Right renal pelvis (tissue), 4 donors: ENCODE data around the gene DCPS. TPM values are rescaled to one million over a fixed set of nuclear protein-coding genes. Genes with fewer than 3 reads are reported as not detected.
A peak's percentile ranks its signal among the peaks of the same experiment; 100 is the strongest.
"Not testable (repeated sequence)": the region's sequence is repeated elsewhere in the genome, so short reads cannot be mapped to it uniquely, and the experiment has no call there.

Experiments used
- DNase-seq, 4 donors: peaks; one replicate each; pipeline ENCODE4 v3.0.0-alpha.2; 2013; ENCODE audit warnings: low read depth in 4 of 4, low spot score in 3 of 4, missing footprints in 1 of 4
- polyA plus RNA-seq, 4 donors: library from polyadenylated mRNA; unstranded; fragments of 120-200 nt; gene quantifications; one replicate each; pipeline ENCODE4 v1.2.1, GENCODE V29; 2013; ENCODE audit not compliant: insufficient read length in 4 of 4

Gene DCPS
- polyA plus RNA-seq, 4 donors = 14.8 to 17.7 (median 16.0) TPM

DNA sequence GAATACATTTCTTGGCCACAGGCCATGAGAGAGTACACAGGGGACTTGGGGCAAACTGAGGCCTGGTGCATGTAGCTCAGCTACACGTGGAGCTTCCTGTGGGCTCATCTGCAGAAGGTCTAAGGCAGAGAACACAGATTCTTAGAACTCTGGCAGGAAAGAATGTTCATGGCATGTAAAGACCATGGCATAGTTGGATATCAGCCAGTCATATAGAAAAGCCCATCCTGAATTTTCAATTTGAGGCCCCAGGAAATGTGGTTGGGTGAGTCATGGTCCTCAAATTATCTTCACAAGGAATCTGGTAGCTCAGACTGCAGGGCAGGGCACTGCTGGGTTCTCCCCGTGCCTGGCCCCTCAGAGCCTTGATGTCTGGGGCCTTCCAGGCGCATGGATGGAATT, 37.9 kb downstream of the DCPS start:
- DNase-seq = no peak

DNA sequence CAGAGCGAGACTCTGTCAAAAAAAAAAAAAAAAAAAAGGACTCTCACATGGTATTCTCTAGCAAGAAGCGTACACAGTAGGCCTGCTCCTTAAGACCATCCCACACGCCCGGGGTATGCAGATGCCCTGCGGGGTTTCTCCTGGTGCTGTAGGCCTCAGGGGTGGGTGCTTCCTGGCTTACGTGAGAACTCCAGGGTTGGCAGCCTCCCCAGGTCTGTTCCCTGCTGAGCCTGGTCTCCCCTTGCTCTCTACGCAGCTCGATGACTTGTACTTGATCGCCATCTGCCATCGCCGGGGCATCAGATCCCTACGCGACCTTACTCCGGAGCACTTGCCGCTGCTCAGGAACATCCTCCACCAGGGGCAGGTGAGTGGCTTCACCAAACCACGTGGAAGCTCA, 39.2 kb downstream of the DCPS start:
- DNase-seq = no peak

DNA sequence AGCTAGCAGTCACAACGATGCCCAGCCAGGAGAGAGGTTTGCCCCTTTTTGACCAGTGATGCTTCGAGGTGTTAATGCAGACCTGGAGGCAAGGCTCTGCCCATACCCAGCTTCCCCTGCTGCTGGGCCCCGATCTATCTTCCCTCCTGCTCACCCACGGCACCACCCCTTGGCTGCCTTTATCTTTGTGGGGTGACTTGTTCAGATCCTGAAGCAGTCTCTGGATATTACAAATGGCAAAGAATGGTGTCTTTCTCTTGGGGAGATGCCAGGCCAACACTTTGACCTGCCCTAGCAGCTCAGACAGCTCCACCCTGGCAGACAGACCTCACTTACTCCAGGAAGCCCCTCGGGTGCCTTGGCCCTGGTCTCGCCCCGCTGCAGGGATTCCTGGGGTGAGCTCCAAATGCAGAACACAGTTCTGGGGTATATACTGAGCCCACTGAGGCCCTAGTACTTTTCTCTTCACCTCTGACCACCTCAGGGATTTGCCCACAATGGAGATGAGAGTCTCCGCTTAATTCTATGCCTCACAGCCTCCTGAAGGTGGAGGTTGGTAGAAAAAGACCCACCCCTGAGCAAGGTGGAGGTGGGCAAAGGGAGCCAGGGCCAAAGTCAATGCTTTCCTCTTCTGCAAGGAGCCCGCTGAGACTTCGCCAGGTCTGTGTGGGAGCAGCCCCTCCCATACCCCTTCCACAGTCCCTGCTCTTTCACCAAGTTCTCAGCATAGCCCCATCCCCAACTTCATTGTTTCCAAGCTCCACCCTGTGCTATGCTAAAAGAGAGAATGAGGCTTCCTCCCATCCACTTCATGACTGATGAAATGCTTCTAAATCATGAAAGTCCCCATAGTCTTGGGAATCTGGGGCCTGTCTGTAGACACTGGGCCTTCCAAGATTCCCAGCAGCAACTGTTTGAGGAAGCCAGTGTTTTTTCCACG, 40.6 kb downstream of the DCPS start:
- DNase-seq = no peak

DNA sequence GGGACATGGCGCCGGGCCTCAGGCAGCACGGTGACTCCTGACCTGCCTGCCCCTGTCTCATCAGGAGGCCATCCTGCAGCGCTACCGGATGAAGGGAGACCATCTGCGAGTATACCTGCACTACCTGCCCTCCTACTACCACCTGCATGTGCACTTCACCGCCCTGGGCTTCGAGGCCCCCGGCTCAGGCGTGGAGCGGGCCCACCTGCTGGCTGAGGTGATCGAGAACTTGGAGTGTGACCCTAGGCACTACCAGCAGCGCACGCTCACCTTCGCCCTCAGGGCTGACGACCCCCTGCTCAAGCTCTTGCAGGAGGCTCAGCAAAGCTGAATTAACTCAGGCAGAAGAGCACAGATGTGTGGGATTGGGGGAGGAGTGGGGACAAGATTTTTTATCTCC, 41.4 kb downstream of the DCPS start:
- no peak for DNase-seq

DNA sequence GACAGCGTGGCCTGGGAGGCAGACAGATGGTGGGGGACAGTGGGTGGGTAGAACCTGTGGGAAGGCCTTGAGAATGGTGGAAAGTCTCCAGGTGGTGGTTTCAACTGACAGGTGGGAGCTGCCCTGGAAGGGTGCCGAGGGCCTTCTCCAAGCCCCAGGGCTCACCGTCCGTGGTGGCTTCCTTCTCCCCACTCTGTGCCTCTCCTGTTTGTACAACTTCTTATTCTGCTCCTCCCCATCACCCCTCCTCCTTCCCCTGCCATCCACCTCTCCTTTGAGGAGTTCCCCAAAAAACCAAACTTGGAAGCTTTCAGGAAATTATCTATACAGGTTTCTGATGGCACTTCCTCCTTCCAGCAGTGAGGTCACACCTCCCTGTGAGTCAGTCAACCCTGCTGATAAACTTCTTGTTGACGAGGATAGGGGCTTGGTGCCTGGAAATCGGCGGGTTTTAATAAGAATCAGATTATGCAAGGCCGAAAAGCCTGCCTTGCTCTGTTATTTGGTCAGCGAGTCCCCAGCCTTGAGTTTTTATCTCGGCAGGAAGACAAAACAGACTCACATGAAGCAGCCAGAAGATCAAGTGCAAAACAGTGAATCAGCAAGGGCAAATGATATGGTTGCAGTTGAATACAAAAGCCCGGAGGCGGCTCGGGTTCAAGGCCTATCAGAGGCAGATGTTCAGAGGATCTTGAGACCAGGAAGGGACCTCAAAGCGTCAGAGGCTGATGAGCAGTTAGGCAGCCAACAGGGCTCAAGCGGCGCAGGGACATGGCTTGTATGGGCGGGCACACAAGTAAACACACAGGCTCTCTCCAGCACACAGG, 42.1 kb downstream of the DCPS start:
- DNase-seq = no peak

DNA sequence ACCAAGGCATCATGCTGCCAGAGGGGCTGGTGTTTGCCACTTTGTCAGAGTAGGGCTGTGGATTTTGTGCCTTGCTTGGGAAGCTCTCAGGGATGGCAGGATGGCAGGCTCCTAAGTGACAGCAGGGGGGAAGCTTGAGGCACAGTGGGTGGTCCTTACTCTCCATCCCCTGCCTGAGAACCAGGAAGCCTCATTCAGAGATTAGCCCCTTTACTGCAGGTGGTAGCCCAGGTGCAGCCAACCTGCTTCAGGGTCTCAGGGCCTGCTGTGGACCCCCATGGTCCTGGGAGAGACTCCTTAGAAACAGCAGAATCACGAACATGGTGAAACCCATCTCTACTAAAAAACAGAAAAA, 42.7 kb downstream of the DCPS start:
- no peak for DNase-seq

DNA sequence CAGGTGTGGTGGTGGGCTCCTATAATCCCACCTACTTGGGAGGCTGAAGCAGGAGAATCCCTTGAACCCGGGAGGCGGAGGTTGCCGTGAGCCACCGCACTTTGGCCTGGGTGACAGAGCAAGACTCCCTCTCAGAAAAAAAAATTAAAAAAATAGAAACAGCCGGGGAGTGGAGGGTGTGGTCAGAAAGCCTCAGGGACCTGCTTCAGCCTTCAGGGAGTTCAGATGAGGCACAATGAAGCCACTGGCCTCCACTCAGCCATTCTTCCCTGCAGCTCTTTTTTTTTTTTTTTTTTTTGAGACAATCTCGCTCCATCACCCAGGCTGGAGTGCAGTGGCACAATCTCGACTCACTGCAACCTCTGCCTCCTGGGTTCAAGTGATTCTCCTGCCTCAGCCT, 43.1 kb downstream of the DCPS start:
- DNase-seq = not testable (repeated sequence)

DNA sequence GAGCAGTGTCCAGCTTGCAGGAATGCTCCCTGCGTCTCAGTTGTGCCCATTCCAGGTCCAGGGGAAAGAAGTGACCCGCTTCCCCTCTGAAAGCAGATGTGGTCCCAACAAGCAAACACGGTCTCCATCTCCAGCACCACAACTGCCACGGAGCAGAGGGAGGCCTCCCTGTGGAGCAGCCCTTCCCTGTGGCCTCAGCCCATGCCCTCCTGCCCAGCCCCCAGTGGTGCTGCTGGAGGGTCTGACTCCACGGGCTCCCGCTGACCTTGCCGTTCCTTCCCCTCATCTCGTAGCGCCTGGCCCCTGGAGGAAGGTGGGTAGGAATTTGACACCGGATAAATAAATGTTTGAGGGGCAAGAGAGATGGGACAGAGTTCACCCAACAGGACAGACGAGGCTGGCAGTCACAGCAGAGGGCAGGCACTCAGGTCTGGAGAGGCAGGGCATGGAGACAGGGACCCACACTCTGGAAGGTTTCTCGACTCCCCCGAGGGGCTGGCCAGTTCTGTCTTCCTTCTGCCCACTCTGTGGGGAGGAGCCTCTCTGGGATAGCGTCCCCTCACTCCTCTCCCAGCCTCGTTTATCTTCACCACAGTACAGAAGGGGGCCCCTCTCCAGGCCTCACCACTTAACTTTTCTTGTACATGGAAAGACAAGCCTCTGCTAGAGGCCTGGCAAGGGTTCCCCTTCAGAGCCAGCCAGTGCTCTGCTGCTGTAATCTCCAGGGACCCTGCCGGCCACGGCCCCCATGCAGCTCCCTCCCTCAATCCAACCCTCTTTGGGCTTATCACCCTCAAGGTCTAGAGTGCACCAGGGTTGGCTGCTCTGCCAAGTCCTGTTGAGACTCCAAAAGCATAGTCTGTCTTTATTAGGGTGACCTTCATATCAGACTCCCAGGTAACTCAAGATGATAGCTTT, 44.1 kb downstream of the DCPS start:
- no peak for DNase-seq

DNA sequence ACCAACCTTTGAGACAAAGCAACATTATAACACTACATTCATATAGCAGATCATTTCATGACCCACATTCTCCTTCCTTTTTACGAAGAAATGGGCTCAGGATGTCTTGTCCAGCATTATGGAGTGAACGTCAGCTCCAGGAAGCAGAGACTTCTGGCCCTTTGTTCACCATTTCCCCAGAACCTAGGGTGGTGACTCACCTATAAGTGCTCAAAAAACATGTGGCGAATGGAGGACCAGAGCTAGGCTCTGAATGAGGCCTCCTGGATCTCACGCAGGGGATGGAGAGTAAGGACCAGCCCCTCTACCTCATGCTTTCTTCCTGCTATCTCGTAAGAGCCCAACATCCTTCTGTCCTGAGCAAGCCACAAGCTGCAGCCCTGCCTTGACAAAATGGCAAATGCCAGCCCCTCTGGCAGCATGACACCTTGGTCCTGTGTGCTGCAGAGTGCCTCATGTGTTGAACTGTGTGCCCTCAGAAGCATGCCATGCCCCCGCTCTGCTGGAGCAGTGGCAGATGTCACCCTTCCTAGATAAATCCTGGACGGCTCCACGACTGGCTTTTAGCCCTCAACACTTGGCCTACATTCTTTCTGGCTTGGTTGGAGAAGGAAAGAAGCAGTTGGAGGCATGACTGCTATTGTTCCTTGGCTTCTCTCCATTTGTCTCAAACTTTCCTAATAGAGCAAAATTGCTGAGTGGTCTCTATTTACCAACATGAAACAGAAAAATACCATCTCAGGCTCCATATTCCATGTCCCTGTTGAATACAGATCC, 45.1 kb downstream of the DCPS start:
- DNase-seq = no peak

DNA sequence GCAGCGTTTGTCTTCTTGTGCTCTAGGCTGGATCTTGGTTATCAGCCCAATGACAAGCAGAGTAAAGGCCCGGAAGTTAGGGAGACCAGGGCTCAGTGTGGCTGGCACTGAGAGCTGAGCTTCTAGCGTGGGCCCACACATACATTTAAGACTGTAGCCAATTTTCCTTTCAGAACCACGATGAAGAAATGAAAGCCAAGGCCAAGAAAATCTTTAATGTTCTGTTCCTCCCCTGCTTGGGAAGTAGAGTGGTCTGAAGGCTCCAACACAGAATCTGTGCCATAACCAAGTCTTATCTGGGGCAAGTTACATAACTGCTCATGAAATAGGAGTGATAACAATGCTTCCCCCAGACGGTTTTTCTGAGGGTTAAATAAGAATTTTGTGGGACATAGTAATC, 47.0 kb downstream of the DCPS start:
- no peak for DNase-seq

DNA sequence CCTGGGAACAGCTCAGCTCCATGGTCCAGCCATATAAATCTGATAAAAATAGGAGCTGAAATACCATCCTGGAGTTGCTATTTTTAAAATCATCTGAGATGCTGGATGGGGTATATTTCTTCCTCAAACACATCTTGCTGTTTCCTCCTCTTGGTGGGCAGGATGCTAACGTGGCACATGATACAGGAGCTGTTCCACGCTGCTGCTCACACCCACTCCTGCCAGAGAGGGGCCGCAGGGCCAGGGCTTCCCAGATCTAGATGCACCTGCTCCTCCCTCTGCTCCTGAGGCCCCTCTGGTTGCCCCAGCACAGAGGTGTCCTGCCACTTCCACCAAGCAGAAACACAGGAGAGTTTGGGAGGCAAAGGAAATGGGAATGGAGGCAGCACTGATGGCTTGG, 48.3 kb downstream of the DCPS start:
- no peak for DNase-seq

DNA sequence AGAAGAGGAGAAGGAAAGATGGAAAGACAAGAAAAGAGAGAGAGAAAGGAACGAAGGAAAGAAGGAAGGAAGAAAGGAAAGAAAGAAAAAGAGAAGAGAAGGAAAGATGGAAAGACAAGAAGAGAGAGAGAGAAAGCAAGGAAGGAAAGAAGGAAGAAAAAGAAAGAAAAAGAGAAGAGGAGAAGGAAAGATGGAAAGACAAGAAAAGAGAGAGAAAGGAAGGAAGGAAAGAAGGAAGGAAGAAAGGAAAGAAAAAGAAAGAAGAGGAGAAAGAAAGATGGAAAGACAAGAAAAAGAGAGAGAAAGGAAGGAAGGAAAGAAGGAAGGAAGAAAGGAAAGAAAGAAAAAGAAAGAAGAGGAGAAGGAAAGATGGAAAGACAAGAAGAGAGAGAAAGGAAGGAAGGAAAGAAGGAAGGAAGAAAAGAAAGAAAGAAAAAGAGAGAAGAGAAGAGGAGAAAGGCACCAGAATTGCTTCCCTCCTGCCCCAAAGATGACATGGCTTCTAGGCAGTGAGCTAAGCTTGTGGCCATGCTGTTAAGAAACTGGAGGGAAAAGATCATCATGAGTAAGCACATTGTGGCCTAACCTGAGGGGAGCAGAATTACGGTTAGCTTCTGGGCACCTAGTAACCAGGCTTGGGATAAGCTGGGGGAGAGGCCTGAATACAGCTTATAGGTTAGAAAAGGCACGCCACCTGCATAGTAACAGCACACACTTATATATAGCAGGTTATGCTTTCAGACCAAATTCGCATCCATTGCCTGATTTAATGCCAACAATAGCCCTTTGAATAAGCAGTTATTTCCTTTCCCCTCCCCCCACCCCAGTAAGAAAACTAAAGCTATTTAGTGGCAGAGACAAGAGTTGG, 49.3 kb downstream of the DCPS start:
- DNase-seq = no peak

DNA sequence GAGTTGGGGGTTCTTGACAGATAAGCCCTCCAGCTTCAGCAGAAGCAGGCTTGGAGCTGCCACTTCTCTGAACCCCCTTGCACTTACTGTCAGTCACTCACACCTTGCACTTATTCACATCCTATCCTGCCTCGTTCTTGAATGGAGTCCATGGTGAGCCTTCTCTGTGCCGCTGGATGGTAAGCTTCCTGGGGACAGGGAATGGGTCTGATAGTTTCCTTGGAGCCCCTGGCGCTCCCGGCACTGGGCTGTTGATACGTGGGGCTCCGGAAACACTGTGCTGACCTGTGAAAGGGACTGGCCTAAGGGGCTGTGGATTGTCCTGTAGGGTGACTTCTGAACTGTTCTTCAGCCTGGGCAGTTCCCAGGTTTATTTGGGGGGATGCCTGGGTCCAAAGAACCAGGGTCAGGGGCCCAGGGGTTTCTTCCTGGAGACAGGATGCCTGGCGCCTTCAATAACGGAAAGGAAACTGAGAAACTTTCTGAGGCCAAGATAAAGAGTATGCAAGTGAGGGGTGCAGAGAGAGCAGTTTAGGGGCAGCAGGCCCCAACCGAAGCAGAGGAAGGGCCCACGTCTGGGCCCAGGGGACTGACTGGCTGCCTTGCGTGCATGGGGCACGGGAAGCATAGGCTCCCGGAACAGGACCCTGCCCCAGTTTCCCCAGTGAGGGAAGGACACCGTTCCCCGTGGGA, 50.9 kb downstream of the DCPS start:
- no peak for DNase-seq

DNA sequence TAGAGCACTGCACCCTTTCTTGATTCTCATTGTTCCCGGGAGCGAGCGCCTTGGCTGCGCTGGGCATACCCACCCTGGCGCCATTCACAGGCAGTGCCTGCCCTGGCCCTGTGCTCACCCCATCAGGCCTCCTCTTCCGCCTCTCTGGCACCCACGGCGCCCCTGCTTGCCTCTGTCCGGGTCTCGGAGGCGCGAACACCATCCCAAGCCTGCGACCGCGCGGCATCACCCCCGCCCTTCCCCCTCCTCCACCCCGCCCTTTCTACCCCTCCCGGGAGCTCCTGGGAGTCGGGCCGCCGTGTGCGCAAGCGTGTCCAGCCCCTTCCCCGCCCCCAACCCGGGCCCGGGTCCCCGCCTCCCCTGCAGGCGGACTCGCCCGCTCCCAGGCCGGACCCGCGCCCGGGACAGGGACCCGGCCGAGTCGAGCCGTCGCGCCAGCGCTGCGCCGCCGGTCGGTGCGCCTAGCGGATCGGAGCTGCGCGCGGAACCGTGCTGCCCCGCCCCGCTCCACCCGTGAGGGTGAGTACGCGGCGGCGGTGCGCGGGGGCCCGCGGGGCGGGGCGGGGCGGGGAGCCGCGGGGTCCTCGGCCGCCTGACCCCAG, 51.6 kb downstream of the DCPS start, which contains the start of gene ST3GAL4:
Gene ST3GAL4, plus strand, starts transcription at position 363 of the 602 bp plus-strand sequence. CDS start 50,470 bp downstream, outside the sequence.
- peak; percentile 52 to 73 (median 66) for DNase-seq

DNA sequence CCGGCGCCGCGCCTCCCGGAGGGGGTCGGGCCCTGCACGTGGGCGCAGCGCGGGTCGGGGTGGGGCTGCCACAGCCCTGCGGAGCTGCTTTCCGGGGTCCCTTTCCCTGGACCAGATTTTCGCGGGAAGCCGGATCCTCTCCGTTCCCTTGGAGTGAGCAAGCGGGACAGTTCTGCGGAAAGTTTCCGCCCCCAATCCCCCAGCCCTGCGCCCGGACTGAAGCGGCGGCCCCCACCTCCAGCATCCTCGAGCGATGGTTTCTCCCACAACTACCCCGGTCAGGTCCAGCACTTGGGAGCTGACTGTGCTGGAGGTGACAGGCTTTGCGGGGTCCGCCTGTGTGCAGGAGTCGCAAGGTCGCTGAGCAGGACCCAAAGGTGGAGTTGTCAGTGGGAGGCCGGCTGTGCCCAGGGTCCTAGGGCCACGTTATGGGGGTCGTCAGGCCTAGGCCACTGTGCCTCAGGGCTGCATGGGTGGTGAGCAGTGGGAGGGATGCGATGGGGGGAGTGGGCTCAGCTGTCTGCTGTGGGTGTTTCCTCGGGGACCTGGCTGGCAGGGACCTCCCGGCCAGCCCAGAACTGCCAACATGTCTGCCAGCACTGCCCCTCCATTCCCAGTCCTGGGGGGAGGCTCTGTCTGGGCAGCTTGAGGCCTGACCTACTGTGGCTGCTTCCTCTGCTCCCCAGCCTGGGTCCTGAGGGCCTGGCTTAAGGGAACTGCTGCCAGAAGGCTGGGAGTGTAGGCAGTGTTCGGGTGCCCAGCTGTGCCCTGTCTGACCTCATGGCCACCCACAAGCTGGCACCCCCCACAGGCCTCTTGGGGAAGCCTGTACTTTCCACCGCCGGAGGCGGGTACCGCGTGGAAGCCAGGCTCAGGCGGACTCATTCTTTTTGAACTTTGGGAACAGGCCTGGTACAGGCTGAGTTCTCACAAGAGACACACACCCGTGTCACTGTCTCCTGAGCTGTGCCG, 52.4 kb downstream of the DCPS start:
- DNase-seq = no peak

DNA sequence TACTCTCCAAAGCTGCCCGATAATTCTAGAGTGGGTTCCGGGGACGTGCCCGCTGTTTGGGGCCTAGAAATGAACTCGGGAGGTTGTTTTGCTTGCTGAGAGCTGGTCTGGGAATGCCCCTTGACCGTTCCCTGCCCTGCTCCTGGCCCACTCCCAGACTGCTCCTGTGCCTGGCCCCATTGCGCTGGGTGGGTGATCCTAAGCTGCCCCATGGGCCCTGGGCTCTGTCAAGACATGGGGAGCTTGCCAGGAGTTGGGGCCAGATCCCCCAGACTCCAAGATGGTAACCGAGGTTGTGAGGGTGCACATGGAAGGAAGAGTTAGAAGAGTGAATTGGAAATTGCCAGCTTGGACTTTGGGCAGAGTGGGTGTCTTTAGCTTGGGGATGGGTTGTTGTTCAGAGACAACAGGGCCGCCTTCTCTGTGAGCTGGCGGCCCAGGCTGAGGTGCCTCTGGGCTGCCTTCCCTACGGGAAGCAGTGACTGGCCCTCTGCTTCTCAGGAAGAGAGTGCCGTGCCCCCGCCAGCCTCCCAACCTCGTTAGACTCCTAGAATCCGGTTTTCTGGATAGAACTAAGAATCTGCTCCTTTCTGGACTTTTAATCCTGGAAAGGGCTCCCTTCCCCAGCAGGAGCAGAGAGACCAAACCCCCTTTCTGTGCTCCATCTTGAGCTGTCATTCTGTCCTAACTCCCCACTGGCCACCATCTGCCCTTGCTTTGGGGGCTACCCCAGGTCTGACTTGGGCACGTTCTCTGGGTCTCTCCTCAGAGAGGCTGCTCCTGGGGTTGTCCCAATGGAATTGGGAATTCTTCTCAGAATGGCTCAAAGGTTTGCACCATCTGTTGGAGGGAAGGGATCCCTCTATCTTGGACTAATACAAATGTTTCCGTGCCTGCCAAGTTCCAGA, 53.4 kb downstream of the DCPS start:
- DNase-seq = no peak
